ENCODE results near the gene LASP1NB.

DNA sequence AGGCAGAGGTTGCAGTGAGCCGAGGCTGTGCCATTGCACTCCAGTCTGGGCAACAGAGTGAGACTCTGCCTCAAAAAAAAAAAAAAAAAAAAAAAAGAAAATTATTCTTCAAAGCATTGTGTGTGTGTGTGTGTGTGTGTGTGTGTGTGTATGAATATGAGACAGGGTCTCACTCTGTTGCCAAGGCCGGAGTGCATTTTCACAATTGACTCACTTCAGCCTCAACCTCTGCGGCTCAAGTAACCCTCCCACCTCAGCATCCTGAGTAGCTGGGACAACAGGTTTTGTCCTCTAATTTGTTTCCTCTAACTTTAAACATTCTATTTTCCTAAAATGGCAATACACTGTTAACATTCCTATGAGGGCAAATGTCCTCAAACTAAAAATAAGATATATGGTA, 34.1 kb downstream of the LASP1NB start:
- TF ChIP-seq EZH2phosphoT487 (IDR thresholded peaks at IDR 0.05; ENCODE audit: insufficient read depth, low read depth) = no peak
- no peak for TF ChIP-seq EZH2 (IDR thresholded peaks at IDR 0.05; ENCODE audit: insufficient read depth, poor library complexity, severe bottlenecking)
